Measurements from ENCODE around the gene CDK14.

CDK14 gene

DNA sequence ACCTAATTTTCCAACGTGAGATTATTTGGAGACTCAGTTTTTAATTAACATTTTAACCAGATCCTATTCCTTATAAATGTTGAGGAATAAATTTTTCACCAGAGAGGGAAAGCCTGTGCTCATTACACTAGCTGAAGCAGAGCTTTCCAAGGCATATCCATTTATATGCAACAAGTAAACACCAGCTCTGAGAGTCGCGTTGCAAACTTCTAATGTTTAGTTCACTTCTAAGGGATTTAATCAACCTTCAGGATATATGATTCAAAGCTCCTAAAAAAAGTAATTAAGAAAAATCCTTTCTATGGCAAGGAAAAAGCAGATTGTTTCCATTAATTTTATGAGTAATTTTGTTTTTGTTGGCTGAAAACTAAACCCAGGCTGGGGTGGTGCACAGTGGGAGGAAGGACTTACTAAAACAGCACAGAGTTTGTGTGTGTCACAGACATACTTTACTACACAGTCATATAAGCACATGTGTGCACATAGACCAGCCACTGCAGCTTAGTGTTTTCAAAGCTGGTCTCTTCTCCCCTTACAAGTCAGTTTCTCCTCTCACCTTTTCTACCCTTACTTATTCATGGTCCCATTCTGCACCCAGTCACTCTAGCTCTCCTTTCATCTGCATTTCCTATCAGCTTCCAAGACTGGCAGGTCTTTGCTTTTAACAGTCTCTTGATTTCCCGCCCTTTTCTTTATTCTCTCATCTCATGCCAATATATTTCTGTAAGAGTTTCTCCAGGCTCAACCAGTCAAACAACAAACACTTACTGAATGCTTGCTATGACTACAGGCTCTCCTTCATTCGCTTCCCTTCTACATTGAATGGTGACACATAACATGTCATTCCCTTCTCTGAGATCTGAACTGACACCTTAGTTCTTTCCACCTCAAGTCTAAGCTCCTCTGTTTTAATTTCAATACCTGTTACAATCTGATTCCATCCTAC, 587.0 kb downstream of the CDK14 start:
- DNase-seq, result no peak

DNA sequence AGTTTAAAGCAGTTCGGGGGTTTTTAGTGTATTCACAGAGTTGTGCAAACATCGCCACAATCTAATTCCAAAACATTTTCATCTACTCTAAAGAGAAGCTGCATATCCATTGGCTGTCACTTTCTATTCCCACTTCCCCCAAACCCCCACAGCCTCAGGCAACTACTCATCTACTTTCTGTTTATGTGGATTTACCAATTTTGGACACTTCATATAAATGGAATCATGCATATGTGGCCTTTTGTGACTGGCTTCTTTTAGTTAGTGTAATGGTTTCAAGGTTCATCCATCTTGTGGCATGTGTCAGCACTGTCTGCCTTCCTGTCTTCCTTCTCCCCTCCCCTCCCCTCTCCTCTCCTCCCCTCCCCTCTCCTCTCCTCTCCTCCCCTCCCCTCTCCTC, 589.6 kb downstream of the CDK14 start:
- no peak for DNase-seq

DNA sequence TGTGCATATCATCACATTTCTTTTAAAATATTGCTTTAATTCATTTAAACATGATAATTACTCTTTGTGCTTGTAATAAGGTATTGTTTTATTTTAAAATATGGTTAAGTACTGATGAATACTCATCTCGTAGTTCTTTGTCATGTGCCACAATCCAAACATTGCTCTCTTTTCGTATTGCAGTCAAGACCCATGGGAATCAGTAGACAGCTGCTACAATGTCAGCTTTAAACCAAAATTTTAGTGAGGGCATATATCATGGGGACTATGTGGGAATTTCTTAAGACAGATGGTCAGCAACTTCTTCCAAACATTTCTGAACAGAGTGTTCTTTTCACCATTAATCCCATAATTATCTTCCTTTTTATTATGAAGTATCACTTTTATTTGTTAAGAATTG, 590.9 kb downstream of the CDK14 start:
- DNase-seq, result no peak

DNA sequence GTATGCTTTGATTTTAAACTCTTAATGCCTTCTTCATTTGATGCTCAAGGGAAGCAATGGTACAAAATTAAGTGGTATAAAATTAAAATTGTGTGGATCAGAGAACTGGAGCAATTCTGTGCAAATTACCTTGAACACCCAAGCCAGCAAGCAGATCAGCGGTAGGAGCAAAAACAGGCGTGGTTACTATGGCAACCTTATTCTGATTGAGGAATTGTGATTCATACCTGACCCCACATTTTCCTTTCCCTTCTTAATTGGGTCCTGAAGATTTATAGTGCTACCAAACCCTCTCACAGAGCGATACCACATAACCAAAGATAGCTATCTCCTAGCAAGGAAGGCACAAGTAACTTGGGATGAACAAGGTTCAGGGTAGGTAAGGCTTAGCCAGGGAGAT, 595.6 kb downstream of the CDK14 start:
- no peak for DNase-seq

DNA sequence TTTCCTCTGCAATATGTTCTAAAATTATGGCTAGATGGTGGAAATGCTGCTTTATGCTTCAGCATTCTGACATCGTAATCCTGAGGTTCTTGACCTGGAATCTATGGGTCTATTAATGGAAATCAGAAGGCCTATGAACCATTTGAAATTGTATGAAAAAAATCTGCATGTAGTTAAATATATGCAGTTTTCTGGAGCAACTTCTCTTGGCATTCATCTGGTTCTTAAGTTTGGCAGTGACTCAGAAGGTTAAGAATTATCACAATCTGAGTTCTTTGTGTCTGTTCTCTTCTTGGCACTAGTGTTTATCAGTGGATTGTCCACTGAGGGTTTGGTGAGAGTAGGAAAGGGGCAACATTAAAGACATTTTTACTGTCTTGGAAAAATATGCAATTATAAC, 597.0 kb downstream of the CDK14 start:
- DNase-seq, result no peak

DNA sequence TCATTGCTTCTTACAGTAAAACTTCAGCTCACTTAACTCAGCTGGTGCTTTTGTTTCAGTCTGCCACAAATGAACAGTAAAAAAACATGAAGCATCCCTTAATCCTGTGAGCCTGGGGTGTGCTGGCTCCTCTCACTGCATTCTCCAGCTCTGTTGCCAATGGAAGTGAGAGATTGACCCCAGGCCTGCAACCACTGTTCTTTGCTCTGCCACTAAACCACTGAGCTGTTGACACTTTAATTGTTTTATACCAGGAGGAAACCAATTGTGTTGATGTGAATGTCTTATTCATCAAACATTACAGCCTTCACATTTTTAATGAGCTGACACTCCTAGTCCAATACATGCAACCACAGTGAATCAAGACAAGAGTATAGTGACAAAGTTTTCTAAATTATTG, 598.7 kb downstream of the CDK14 start:
- no peak for DNase-seq

DNA sequence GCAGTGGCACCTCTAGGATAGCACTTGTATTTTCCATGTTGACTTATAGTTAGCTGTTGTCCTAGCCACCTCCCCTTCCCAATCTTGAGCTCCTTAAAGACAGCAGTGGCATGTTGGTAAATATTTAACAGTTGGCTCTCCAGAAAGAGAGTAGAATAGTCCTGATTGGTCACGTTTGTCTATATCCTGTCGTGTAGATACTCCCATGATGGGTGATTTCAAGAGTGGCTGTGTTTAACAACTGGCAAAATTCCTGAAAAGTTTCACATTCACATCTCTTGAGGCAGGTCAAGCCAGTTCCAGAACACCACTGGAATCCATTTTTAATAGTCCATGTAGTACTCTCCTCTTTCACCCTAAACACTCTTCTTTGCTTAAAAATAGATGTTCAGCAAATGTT, 599.9 kb downstream of the CDK14 start:
- no peak for DNase-seq

DNA sequence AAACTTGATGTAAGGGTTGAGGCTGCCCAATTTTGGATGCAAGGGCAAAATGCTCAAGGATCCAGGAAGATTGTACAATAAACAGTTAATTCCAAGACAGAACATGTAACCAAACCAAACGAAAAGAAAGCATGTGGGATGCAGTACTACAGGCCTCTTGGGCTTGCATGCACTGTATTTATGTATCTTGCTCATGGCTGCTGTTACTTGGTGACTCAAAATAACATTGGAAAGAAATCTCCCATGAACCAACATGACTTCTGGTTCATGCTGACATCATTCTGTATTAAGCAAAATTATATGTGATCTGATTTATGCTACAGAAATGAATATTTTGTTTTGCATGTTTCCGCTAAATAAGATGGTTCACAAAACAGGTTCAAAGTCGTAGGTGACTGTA, 602.2 kb downstream of the CDK14 start:
- DNase-seq, result no peak

DNA sequence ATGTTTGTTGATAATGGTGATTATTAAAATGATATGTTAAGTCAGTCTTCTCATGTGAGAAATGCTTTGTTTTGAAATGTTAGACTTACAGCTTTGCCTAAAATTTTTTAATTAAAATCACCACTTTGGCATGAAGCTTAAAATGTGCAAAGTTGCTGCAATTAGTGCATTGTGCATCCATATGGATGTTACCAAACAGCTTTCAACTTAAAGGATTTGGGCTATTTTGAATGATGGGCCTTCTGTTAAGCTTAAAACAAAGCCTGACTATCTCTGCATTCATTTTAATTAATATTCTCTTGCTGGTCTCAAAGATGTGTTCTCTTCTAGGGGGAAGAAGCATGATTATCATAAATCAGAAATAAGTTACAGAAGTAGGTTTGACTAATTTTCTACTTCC, 603.5 kb downstream of the CDK14 start:
- no peak for DNase-seq

DNA sequence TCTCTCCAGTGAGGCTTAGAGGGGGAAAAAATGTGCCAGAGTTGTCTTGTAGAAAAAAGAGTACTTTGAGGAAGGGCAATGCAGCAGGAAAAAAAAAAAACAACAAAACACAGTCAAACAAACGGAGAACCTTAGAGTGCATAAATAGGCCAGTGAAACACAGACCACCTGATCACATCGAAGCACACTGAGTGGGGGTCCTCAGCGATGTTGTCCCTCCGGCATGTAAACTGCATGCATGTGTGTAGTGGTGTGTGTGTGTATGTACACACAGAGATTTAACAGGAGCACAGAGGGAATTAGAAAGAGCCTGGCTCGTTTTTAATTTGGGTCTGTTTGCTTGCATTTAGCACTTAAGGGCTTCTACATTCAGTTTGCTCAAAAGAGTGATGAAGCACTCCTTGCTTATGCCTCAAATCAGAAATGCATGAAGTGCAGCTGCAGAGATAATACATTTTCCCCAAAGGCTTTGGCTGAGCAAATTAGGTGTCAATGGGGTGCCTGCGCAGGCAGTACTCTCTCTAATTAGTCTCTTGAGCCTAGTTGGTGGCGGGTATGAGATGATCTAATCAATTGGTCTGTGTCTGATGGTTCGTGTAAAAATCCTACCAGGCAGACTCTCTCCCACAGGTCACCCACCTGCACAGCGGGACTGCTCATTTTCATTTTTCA, 605.5 kb downstream of the CDK14 start:
- no peak for DNase-seq

DNA sequence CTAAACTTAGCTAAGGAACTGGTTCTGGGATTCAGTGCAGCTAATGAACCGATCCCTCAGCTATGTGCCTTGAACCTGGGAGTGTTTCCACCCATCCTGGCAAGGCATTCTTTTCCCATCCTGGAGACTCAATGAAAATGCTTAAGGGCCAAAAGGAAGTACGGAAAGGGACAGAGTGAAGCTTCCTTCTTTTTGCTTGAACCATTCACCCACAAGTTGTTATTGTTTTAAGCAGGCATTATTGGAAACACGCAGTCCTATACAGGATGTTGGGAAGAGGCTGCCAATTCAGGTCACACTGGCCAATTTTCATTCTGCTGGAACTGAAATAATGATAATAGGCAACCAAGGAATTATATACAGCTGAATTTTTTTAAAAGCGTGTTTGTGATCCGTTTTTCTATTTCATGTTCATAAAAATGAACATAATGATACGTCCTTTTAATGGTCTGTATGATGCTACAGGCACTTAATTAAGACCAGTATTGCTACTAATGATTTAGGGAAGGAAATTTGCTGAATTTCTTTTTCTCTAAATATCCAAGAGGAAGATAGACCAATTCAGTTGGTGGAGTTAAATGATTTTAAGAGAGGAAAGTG, 610.3 kb downstream of the CDK14 start:
- DNase-seq, result no peak

DNA sequence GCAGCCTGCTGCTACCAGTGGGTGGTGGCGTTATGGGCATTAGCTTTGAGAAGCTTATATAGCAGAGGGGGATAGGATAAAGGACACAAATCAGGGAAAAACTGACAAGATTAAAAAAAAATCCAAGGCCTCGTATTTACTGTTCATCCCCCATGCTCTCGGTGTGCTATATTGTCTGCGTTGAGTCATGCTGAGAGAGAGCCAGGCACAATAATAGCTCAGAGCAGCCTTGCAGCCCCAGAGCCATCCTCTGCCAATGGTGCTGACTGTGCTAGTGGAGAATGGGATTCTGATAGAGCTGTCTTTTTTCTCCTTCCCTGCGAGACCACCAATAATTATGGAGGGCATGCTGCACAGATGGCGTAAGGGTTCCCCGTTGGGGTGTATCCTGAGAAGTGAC, 616.5 kb downstream of the CDK14 start:
- DNase-seq, result no peak

DNA sequence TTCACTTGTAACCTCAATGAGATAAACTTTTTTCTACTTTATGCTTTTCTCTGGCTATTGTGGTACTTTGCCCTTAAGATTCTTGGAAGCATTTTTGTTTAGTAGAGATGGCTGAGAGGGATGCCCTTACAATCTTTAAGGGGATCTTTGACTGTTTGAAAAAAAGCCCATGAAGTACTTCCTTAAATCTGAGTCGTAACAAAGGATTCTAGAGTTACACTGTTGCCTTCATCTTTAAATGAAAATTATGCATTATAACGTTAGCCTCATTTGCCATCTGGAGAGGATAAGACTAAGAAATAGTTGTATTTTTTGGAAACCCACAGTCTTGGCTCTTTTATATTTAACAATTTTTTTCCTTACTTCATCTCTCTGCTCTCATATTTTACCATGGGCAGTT, 630.3 kb downstream of the CDK14 start:
- no peak for DNase-seq

DNA sequence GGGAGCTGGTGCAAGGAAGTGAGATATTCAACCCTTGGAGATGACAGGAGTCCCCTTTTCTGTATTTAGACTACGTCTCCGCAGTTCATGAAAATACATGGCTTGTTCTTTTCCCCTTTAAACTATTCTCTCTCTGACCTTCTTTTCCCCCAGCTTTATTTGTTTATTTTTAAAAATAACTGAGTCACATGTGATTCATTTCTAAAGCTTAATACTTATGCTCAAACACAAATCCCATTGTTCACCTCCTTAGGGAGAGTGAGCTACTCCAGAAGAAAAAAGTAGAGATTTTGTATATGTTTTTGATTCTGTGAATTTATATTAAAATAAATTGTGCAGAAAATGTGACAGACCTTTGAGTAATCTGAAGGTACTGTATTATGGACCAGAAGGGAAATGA, 632.2 kb downstream of the CDK14 start:
- DNase-seq, result no peak

DNA sequence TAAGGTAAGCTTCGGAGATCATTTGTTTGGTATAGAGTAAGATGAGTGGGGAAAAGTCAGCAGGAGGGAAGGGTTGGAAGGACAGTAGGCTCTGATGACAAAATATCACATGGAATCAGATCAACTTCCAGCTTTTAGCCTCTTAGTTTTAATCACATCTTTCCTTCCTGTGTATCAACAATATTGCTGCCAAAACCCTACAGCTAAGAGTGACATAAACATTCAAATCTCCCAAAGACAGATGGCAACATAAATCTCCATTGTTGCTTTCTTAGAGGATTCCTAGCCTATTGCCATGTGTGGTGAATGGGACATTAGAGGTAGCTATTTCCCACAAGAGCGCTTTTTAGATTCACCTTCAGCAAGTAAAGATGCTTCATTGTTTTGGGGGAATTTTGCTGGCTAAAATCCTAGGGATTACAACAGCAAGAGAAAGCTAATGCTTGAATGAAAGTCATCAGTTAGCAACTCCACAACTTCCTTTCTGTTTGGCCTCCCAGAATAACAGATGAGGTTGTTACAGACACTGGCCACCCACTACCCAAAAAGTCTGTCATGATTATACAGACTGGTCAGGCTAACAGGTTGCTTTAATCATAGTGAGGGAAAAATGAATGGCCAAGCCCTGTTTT, 632.9 kb downstream of the CDK14 start:
- DNase-seq, result no peak

DNA sequence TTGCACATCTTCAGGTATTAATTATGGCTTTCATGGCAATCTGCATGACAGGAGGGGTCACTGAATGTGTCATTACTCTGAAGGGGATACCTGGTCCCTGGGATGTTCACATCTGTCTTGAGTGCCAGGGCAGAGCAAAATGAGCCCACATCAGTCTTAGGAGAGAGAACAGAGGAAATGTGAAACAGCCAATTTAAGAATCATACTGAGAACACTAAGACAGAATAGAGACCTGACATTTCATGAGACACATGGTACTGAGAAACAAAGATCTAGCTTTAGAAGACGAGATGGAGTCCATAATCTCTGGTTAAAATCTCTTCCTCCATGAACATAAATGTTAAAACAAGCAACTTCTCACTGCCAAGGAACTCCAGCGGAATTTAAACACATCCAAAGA, 634.0 kb downstream of the CDK14 start:
- no peak for DNase-seq

DNA sequence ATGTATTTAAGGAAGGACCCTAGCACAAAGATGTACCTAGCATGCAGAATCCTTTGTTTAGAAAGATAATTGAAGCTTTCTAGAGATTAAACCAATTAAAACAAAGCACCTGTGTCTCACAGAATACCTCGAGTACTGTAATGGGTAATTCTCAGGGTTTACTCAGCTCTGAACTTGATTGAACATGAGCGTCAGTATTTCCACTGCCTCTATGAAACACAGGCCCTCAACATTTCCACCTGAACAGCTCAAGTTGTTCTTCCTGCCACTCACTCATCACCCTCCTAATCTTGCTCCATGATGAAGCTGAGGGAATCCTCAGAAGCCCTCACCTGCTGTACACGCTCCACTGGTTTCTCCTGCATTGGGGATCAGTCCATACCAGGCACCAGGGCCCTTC, 634.4 kb downstream of the CDK14 start:
- DNase-seq, result no peak

DNA sequence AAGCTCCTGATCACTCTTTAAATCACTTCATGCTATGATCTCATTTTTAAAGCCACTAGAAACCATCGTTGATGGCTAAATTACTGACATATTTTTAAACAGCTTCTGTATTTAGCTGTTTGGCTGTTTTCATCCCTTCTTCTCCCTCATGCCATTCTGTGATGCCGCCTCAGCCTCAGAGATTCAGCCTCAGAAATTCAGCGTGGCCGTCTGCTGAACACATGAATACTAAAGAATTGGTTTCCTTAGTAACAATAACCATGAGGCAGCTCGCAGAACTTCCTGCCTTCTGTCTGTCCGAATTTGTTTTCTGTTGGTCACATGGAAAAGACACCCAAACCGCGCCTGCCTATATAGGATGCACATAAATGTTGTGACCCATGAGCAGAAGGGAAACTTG, 637.1 kb downstream of the CDK14 start:
- no peak for DNase-seq

DNA sequence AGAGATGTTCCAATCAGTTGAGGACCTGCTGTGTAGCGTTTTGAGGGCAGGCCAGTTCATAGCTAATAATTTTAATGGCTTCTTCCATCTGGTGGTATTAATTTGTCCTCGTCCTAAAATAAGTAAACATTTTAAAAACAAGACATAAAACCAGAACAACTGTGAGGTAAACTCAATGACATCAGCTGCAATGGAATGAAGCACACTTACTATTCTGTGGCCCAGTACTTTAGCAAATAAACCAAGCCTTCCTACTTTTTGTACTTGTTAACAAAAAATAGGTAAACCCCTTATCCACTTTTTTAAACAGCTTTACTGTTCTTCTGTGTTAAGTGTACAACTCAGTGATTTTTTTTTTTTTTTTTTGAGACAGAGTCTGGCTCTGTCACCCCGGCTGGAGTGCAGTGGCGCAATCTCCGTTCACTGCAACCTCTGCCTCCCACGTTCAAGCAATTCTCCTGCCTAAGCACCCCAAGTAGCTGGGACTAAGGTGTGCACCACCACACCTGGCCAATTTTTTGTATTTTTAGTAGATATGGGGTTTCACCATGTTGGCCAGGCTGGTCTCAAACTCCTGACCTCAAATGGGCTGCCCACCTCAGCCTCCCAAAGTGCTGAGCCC, 639.2 kb downstream of the CDK14 start:
- DNase-seq, result no peak

DNA sequence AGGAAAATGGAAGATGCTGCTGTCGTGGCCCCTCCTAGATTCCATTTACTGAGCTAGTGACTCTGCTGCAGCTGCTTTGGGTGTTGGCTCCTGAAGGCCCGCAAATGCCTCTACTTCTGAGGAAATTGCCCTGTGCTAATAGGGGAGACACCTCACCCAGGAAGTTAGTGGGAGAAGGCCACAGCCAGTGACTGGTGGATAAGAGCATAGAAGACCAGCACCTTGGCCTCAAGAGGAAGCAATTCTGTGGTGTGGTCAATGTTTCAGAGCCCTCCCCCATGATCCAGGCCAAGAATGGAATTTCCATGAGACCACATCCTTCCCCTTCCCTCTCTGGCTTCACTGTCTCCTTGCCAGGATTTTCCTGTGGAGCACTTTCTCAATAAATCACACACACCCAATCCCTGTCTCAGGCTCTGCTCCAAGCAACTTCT, 643.1 kb downstream of the CDK14 start:
- no peak for DNase-seq

DNA sequence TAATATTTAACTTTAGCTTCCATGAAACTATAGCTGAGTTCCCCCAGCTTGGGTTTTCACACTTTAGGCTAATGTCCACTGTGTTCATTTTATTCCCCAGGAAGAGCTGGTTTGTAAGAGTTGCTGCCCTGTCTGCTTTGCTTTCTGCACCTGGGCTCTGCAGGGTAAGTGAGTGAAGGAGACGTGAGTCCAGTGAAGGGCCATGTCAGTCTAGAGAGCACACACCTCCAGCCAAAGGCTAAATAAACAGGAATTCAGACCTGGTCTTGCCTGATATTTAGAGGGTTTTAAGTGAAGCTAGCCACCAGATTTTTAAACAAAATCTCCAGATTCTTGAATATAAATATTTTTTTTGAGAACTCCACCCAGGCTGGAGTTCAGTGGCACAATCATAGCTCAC, 643.7 kb downstream of the CDK14 start:
- DNase-seq, result no peak

DNA sequence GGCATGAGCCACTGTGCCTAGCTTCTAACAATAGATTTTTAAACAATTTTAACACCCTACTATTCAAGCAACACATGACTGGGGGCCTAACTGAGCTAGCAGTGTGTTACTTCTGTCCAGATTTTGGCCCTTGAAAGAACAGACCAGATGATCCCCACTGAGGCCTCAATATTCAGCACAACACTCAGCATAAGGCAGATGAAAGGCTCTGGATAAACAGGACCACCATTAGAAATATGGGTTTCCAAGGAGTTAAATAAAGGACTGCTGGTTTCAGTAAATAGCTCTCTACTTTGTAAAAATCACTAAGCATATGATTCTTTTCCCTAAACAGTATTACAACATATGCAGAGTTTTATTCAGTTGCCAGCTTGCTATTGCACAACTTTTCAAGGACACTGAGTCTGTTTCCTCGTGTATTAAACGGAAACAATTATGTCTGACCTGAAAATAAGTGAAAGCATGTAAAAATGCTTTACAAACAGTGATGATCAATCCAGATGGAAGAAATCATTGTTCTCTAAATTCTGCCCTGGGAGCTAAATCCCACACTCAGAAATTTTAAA, 644.3 kb downstream of the CDK14 start:
- no peak for DNase-seq
